HUDEP-2 (cell line): Measurements from ENCODE around the gene ZNF879.

Source experiments
- DNase-seq, 76 experiments: peaks; one replicate each; lab custom pipeline; 2025; ENCODE audit not compliant: unreplicated experiment in 76 of 76; lab: John Stamatoyannopoulos, UW

Gene ZNF879

GRCh38 chr5:179006564-179006963, 17.0 kb upstream of the ZNF879 start:
- no peak for DNase-seq

GRCh38 chr5:179008667-179009066, 14.9 kb upstream of the ZNF879 start:
- no peak for DNase-seq

DNA sequence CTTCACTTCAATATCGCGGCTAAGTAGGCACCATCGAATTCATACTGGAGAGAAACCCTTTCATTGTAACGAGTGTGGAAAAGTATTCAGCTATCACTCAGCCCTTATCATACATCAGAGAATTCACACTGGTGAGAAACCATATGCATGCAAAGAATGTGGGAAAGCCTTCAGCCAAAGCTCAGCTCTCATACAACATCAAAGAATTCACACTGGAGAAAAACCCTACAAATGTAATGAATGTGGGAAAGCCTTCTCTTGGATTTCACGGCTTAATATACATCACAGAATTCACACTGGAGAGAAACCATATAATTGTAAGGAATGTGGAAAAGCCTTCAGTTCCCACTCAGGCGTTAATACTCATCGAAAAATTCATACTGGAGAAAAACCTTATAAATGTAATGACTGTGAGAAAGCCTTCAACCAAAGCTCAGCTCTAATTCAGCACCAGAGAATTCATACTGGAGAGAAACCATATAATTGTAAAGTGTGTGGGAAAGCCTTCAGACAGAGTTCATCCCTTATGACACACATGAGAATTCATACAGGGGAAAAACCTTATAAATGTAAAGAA, 9.5 kb downstream of the ZNF879 start:
- DNase-seq = no peak

DNA sequence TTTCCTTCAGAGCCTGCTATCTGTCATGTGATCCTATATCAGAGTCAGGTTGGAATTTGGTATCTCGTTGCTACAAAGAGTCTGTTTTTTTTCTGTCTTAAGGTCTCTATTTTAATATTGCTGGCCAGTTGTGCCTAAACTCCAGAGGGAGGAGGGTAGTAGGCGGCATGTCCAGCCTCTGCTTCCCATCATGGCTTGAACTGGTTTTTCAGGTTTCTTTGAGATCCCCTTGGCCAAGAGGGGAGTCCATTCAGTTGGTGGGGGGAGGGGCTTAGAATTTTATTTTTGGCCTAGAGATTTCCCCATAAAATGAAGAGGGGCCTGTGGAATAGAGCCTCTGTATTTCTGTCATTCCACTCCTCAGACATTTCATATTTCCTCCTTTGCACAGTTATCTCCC, 21.2 kb downstream of the ZNF879 start:
- DNase-seq = no peak

DNA sequence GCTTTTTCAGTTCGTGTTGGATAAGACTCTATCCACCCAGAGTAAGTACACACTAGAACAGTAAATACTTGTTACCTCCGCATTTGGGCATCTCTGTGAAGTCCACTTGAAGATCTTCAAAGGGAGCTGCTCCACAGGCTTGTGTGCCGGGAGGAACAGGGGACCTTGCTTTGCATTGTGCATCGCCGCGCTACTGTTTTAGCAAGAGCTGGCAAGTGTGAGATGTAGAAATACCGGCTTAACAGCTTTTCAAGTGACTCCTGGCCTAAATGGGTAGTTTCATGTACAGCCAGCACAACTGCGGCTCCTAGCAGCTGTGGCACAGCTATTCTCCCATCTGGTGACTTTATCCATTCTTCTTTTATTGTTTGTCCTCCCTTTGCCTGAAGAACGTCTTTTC, 28.2 kb downstream of the ZNF879 start:
- no peak for DNase-seq

DNA sequence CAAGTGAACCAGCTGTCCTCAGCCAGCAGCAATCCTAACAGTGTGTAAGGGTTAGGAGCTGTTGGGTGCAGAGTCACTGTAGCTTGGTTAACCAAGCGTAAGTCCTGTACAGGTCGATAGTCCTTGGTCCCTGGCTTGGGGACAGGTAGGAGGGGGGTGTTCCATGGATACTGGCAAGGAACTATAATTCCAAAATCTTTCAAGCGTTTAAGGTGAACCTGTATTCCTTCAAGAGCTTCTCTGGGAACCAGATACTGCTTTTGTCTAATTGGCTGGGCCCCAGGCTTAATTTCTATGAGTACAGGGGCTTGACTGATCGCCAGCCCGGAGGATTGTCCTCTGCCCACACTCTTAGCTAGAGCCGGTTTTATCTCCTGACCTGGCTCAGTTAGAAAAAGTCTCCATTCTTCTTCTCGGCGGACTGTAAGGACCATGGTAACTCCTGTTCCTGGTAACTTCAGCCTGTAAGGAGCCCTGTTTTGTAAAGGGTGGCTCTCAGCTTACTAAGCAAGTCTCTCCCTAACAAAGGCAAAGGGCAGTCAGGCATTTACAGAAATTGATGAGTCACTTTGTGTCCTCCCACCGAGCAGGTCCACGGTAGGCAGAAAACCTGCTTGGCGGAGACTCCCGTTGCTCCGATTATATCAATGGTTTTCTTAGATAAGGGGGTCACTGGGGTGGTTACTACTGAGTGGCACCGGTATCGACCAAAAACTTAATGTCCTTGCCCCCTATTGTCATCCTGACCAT, 30.6 kb downstream of the ZNF879 start:
- DNase-seq = no peak

DNA sequence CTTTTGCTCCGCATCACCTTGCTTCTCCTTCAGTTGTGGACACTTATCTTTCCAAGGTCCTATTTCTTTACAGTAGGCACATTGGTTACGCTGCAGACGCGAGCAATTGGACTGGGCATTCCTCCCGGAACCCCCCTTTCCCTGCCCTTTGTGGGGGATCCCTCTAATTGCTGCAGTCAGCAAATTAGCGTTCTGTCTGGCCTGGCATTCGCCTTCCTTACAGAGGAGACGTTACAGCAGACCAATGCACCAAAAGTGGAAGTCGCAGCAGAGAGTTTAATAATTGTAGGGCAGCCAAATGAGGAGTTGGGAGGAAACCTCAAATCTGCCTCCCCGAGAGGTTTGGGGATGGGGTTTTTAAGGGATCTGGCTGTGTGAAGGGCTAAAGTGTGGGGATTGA, 31.3 kb downstream of the ZNF879 start:
- no peak for DNase-seq

- DNase-seq = no peak
These were observed 31.8 kb downstream of the ZNF879 start for GRCh38 chr5:179055436-179055835.

DNA sequence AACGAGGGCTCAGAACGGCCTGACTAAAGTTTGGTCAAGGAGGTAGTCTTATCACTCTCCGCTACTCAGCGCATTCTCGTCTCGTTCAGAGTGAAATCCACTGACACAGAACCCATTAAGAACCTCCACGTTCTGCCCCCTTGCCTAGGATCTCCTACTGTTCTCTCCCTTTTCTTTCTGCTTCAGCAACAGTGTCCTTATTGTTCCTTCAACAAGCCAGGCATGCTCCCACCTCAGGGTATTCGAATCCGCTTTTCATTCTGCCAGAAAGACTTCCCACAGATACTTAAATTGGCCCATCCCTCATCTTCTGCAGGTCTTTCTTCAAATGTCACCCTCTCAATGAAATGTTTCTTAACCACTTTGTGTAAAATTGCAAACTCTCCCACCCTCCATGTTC, 32.2 kb downstream of the ZNF879 start:
- no peak for DNase-seq

DNA sequence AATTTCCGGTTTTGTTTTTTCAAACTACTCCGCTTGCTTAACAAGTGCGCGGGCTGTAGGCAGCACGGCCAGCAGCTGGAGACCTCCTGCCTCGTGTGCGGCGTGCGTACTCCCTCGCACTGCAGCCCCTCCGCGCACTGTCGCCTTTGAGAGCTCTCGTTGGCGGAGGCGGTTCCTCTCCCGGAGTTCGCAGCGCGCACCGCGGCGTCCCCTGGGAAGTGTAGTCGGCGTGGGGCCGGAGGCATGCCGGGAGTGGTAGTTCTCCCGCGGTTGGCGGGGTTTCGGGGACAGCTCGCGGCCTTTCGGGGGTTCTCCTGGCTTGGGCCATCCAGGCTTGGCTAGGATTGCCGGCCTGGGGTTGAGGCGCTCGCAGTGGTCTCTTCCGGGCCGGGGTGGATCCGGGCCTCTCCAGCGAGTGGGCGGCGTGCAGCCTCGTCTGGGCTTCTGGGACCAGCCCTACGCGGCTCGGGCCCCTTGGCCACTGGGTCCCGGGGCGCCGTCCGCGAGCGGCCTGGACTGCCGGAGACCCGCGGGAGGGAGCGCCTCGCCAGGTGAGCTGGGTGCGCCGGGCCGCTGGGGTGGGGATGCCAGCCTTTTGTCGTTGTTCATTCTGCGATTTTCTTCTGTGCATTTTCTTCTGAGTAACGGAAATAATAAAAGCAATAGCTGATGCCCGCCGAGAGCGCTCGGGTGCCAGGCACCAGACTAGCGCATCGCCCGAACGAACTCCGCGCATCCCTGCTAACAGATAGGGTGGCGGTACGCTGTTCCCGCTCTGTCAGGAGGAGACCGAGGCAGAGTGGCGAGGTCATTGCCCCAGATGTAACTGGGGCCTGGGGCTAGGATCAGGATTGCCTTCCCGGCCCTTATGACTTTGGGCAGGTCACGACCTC, 36.8 kb downstream of the ZNF879 start, which contains the start of gene ZNF354C:
ZNF354C (plus strand) TSS at position 258 of the 893 bp plus-strand sequence. CDS start 1,696 bp downstream, outside the sequence.
- DNase-seq = peak in 41 of 76 experiments; percentile 1 to 77 (median 40)

- DNase-seq = no peak
These were observed 37.4 kb downstream of the ZNF879 start for GRCh38 chr5:179061025-179061424.

GRCh38 chr5:179065703-179066102, 42.1 kb downstream of the ZNF879 start:
- DNase-seq = no peak

GRCh38 chr5:179079165-179079987, 55.8 kb downstream of the ZNF879 start:
- DNase-seq = no peak

DNA sequence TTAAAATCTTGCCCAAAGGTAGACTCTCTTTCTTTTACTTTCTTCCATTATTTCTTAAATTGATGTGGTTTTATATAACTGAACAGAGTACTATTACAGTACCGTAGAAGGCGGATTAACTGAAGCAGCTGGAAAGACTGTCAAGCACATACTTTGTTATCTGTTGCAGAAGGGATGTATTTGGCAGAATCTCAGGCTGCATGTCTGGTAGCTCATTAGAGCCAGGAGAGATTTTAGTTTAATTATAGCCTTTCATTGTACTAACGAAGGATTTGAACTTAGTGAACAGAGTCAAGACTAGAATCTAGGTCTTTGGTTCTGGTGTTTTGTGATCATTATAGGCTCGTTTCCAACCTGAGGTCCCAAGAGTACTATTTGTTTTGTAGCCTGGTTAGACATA, 57.1 kb downstream of the ZNF879 start:
- no peak for DNase-seq
